ENCODE results near the gene ALCAM. TPM values are rescaled to one million over a fixed set of nuclear protein-coding genes. Genes with fewer than 3 reads are reported as not detected.

Gene ALCAM
- total RNA-seq, 2 experiments from 2014 or later, result 47.7 to 51.3 TPM

DNA sequence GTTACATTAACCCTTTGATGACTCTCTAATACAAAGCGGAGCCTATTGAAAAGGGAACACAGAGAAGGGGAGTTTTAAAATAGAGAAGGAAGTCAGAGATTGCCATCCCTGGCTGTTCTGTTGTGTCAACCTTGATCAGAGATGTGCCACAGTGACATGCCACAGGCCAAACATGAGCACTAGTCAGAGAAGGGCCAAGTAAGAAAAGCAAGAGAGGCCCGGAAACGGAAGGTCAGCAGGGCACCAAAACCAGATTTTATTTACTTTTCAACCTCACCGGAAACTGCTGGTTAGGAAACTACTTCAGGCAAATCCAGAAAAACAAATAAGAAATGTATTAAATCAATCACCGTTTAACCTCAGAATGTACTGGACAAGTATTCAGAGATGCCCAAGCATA, 171.8 kb downstream of the ALCAM start:
- CTCF ChIA-PET (ENCODE audit: unreplicated experiment), result no interaction called here

DNA sequence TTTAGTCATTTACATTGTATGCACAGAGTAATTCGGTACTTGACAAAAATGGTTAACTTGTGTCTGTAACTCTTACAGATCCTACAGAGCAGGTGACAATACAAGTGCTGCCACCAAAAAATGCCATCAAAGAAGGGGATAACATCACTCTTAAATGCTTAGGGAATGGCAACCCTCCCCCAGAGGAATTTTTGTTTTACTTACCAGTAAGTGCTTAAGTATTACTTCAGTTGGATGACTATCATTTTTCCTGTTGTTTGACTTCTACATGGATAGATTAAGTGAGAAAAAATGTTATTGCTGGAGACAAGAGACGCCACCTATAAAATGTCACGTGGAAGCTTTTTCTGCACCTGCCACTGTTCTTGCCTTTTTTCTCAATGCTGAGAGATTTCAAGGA, 173.2 kb downstream of the ALCAM start:
- no peak for DNase-seq (ENCODE audit: low spot score)
- H3K36me3 ChIP-seq (ENCODE audit: insufficient read depth, low read length), result peaks cover 45% of the 10 kb centered on the region
- ChIA-PET CTCF (ENCODE audit: unreplicated experiment) (no interaction called here), POLR2A (no interaction called here)
- H4K20me1 ChIP-seq (ENCODE audit: insufficient read depth, low read length), result no peaks in the 10 kb centered on the region
- H3K4me1 ChIP-seq (ENCODE audit: insufficient read depth, low read length, poor library complexity, severe bottlenecking), result no peaks in the 10 kb centered on the region
- H3K4me2 ChIP-seq (ENCODE audit: low read length), result no peak overlapping the region
- TF ChIP-seq, protein P1, sequence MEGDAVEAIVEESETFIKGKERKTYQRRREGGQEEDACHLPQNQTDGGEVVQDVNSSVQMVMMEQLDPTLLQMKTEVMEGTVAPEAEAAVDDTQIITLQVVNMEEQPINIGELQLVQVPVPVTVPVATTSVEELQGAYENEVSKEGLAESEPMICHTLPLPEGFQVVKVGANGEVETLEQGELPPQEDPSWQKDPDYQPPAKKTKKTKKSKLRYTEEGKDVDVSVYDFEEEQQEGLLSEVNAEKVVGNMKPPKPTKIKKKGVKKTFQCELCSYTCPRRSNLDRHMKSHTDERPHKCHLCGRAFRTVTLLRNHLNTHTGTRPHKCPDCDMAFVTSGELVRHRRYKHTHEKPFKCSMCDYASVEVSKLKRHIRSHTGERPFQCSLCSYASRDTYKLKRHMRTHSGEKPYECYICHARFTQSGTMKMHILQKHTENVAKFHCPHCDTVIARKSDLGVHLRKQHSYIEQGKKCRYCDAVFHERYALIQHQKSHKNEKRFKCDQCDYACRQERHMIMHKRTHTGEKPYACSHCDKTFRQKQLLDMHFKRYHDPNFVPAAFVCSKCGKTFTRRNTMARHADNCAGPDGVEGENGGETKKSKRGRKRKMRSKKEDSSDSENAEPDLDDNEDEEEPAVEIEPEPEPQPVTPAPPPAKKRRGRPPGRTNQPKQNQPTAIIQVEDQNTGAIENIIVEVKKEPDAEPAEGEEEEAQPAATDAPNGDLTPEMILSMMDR (conservative IDR thresholded peaks at IDR 0.05; ENCODE audit: low read length), result no peak
- TF ChIP-seq EZH2phosphoT487 (IDR thresholded peaks at IDR 0.05; ENCODE audit: borderline replicate concordance, low read depth, low read length), result no peak
- intact Hi-C loops (cut with micrococcal nuclease; ENCODE audit: unreplicated experiment), result no loop called here
- H3K27ac ChIP-seq (ENCODE audit: low read depth, low read length, poor library complexity, severe bottlenecking), result no peak overlapping the region
- no peak overlapping the region for H3K4me3 ChIP-seq (ENCODE audit: low read depth, low read length, poor library complexity, severe bottlenecking)
- no peaks in the 10 kb centered on the region for H3K9me3 ChIP-seq (ENCODE audit: low read length)
- H3K9me2 ChIP-seq (ENCODE audit: insufficient read depth, low read length), result no peaks in the 10 kb centered on the region
- H2AFZ ChIP-seq (ENCODE audit: low read length), result no peak overlapping the region
- BruUV-seq (replicated peaks), result no TSS peak
- no peaks in the 10 kb centered on the region for H3K79me2 ChIP-seq (ENCODE audit: insufficient read depth, low read depth, low read length)

More for the DNA sequence above, 171.8 kb downstream of the ALCAM start:
- peaks cover 41% of the 10 kb centered on the region for H3K36me3 ChIP-seq (ENCODE audit: insufficient read depth, low read length)
- no peak overlapping the region for H2AFZ ChIP-seq (ENCODE audit: low read length)
- H3K9me2 ChIP-seq (ENCODE audit: insufficient read depth, low read length), result no peaks in the 10 kb centered on the region
- TF ChIP-seq, protein P1 (conservative IDR thresholded peaks at IDR 0.05; ENCODE audit: low read length), result no peak
- TF ChIP-seq EZH2phosphoT487 (IDR thresholded peaks at IDR 0.05; ENCODE audit: borderline replicate concordance, low read depth, low read length), result no peak
- H3K79me2 ChIP-seq (ENCODE audit: insufficient read depth, low read depth, low read length), result no peaks in the 10 kb centered on the region
- BruUV-seq (replicated peaks), result no TSS peak
- H3K9me3 ChIP-seq (ENCODE audit: low read length), result no peaks in the 10 kb centered on the region
- no peak overlapping the region for H3K4me3 ChIP-seq (ENCODE audit: low read depth, low read length, poor library complexity, severe bottlenecking)
- no peak for DNase-seq (ENCODE audit: low spot score)
- POLR2A ChIA-PET, result no interaction called here
- H3K4me1 ChIP-seq (ENCODE audit: insufficient read depth, low read length, poor library complexity, severe bottlenecking), result no peaks in the 10 kb centered on the region
- no peak overlapping the region for H3K27ac ChIP-seq (ENCODE audit: low read depth, low read length, poor library complexity, severe bottlenecking)
- no peak overlapping the region for H3K4me2 ChIP-seq (ENCODE audit: low read length)
- intact Hi-C loops (cut with micrococcal nuclease; ENCODE audit: unreplicated experiment), result no loop called here
- no peaks in the 10 kb centered on the region for H4K20me1 ChIP-seq (ENCODE audit: insufficient read depth, low read length)

DNA sequence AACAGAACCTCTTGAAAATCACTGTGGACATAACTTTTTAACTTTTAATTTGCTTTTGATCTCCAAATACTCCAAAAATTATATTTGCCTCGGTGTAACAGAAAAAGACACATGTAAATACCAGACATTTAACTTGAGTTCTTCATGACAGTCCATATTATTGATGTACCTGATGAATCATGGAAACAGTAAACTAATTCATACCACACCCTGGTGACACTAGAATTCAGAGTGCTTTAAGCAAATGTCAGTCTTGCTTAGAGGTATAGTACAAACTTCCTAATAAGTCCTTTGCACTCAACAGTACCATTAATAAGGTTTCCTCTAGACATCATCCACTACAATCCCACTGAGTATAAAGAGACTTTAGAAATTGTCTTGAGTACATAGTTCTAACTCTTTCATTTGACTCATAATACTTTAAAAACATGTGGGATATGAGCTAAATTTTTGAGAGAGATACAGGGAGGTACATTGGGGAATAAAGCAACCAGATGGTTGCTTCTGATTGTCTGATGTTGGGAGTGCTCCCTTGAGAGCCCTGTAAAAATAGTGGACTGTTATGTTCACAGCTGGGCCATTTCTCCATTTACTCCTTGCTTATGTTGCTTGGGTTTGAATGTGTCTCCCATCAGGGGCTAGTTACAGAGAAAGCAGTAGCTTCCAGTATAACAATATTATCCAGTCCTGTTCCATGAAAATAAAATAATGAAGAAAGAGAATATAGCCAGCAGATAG, 175.7 kb downstream of the ALCAM start:
- H3K36me3 ChIP-seq (ENCODE audit: insufficient read depth, low read length), result peaks cover 60% of the 10 kb centered on the region
- H3K4me2 ChIP-seq (ENCODE audit: low read length), result no peak overlapping the region
- H4K20me1 ChIP-seq (ENCODE audit: insufficient read depth, low read length), result no peaks in the 10 kb centered on the region
- H3K27ac ChIP-seq (ENCODE audit: low read depth, low read length, poor library complexity, severe bottlenecking), result no peak overlapping the region
- H3K9me2 ChIP-seq (ENCODE audit: insufficient read depth, low read length), result no peaks in the 10 kb centered on the region
- no peaks in the 10 kb centered on the region for H3K4me1 ChIP-seq (ENCODE audit: insufficient read depth, low read length, poor library complexity, severe bottlenecking)
- H3K9me3 ChIP-seq (ENCODE audit: low read length), result no peaks in the 10 kb centered on the region
- CTCF ChIA-PET (ENCODE audit: unreplicated experiment), result no interaction called here
- H2AFZ ChIP-seq (ENCODE audit: low read length), result no peak overlapping the region
- no peak for DNase-seq (ENCODE audit: low spot score)
- BruUV-seq (replicated peaks), result no TSS peak
- no peaks in the 10 kb centered on the region for H3K79me2 ChIP-seq (ENCODE audit: insufficient read depth, low read depth, low read length)
- TF ChIP-seq, protein P1 (conservative IDR thresholded peaks at IDR 0.05; ENCODE audit: low read length), result no peak
- no peak for TF ChIP-seq EZH2phosphoT487 (IDR thresholded peaks at IDR 0.05; ENCODE audit: borderline replicate concordance, low read depth, low read length)
- POLR2A ChIA-PET, result interaction anchor here (0.6 to 1.1 kb wide), 3 partner anchors 9 to 266 kb away, joined by 3 to 6 read pairs (median 3); no protein-coding TSS in a partner anchor
- no peak overlapping the region for H3K4me3 ChIP-seq (ENCODE audit: low read depth, low read length, poor library complexity, severe bottlenecking)
- intact Hi-C loops (cut with micrococcal nuclease; ENCODE audit: unreplicated experiment), result no loop called here

All from OCI-LY7 (cell line).